Mesenchymal stem cell (in vitro differentiated cells and primary cell): ENCODE measurements around the gene SCIN.

Experiments used
- DNase-seq: peaks from one replicate; pipeline ENCODE4 v3.0.0-alpha.2; 2013
- H2AFZ ChIP-seq: one replicate; pipeline ENCODE4 v1.6.1; 2013; ENCODE audit warnings: low read depth, mild to moderate bottlenecking, control low read depth, inconsistent platforms, low read length, moderate library complexity
- H2AK5ac ChIP-seq: 2 replicates; pipeline ENCODE4 v1.6.1; 2013; ENCODE audit warnings: low read length, moderate library complexity, mild to moderate bottlenecking, inconsistent platforms; ENCODE audit not compliant: severe bottlenecking
- H2BK120ac ChIP-seq: one replicate; pipeline ENCODE4 v1.6.1; 2013; ENCODE audit warnings: low read depth, mild to moderate bottlenecking, inconsistent platforms, low read length, moderate library complexity
- H2BK12ac ChIP-seq, 2 experiments: one replicate each; pipeline ENCODE4 v1.6.1; 2013; ENCODE audit warnings: inconsistent platforms in 2 of 2, low read length in 2 of 2, mild to moderate bottlenecking in 2 of 2, moderate library complexity in 2 of 2, control low read depth in 1 of 2
- H2BK15ac ChIP-seq: one replicate; pipeline ENCODE4 v1.6.1; 2013; ENCODE audit warnings: mild to moderate bottlenecking, low read depth, inconsistent platforms; ENCODE audit not compliant: poor library complexity, severe bottlenecking
- H2BK5ac ChIP-seq: 2 replicates; pipeline ENCODE4 v1.6.1; 2013; ENCODE audit warnings: low read depth, mild to moderate bottlenecking, low read length, control low read depth, inconsistent platforms; ENCODE audit not compliant: poor library complexity, severe bottlenecking
- H3K14ac ChIP-seq, 2 experiments: one replicate each; pipeline ENCODE4 v1.6.1; 2013; ENCODE audit warnings: inconsistent platforms in 2 of 2, low read length in 2 of 2, control low read depth in 1 of 2, mild to moderate bottlenecking in 1 of 2, moderate library complexity in 1 of 2
- H3K18ac ChIP-seq, 2 experiments: one replicate each; pipeline ENCODE4 v1.6.1; 2013; ENCODE audit warnings: inconsistent platforms in 2 of 2, low read length in 2 of 2, control low read depth in 1 of 2, low read depth in 1 of 2, mild to moderate bottlenecking in 1 of 2
- H3K23ac ChIP-seq, 2 experiments: one replicate each; pipeline ENCODE4 v1.6.1; 2013; ENCODE audit warnings: inconsistent platforms in 2 of 2, low read length in 2 of 2, mild to moderate bottlenecking in 2 of 2, moderate library complexity in 2 of 2, control low read depth in 1 of 2
- H3K27ac ChIP-seq: 2 replicates; pipeline ENCODE4 v1.5.1; 2013; ENCODE audit warnings: mild to moderate bottlenecking, moderate library complexity, low read length, control low read depth, inconsistent platforms; ENCODE audit not compliant: poor library complexity, severe bottlenecking
- H3K27me3 ChIP-seq, 2 experiments: 2 replicates each; pipeline versions ENCODE4 v1.6.1 to v1.7.0; 2013; ENCODE audit warnings: low read length in 2 of 2, mild to moderate bottlenecking in 2 of 2, moderate library complexity in 2 of 2, control low read depth in 1 of 2, inconsistent platforms in 1 of 2; ENCODE audit not compliant: control insufficient read depth in 1 of 2, insufficient read depth in 1 of 2
- H3K36me3 ChIP-seq, 2 experiments: 2 replicates each; pipeline versions ENCODE4 v1.6.1 to v1.7.0; 2013; ENCODE audit warnings: low read length in 2 of 2, control low read depth in 1 of 2, inconsistent platforms in 1 of 2, low read depth in 1 of 2, mild to moderate bottlenecking in 1 of 2; ENCODE audit not compliant: insufficient read depth in 2 of 2, control insufficient read depth in 1 of 2
- H3K4ac ChIP-seq, 2 experiments: one replicate each; pipeline ENCODE4 v1.6.1; 2013; ENCODE audit warnings: inconsistent platforms in 2 of 2, low read length in 2 of 2, mild to moderate bottlenecking in 2 of 2, moderate library complexity in 2 of 2, control low read depth in 1 of 2, low read depth in 1 of 2
- H3K4me1 ChIP-seq: 2 replicates; pipeline ENCODE4 v1.6.1; 2013; ENCODE audit warnings: low read depth, low read length, control low read depth; ENCODE audit not compliant: control insufficient read depth, insufficient read depth
- H3K4me2 ChIP-seq: 2 replicates; pipeline ENCODE4 v1.6.1; 2013; ENCODE audit warnings: low read length, mild to moderate bottlenecking, inconsistent platforms; ENCODE audit not compliant: poor library complexity, severe bottlenecking
- H3K4me3 ChIP-seq, 2 experiments: 2 replicates each; pipeline versions ENCODE4 v1.5.1 to v1.7.0; 2013; ENCODE audit warnings: low read length in 2 of 2, mild to moderate bottlenecking in 2 of 2, control low read depth in 1 of 2, low read depth in 1 of 2; ENCODE audit not compliant: insufficient read depth in 1 of 2
- H3K79me1 ChIP-seq: replicated peaks from 2 replicates; pipeline ENCODE4 v1.6.1; 2013; ENCODE audit warnings: mild to moderate bottlenecking, control low read depth, low read length, inconsistent platforms; ENCODE audit not compliant: poor library complexity, severe bottlenecking
- H3K9ac ChIP-seq: 2 replicates; pipeline ENCODE4 v1.7.0; 2013; ENCODE audit warnings: mild to moderate bottlenecking, low read length, moderate library complexity
- H3K9me3 ChIP-seq: 2 replicates; pipeline ENCODE4 v1.7.0; 2013; ENCODE audit warnings: mild to moderate bottlenecking, low read length; ENCODE audit not compliant: control insufficient read depth
- H4K8ac ChIP-seq: one replicate; pipeline ENCODE4 v1.6.1; 2013; ENCODE audit warnings: inconsistent platforms, mild to moderate bottlenecking, low read length, moderate library complexity
- H4K91ac ChIP-seq: one replicate; pipeline ENCODE4 v1.6.1; 2013; ENCODE audit warnings: mild to moderate bottlenecking, low read length, inconsistent platforms
- WGBS: methylation state at CpG from one replicate; pipeline ENCODE4 v1.1.7; 2013; ENCODE audit warnings: mixed read lengths; 5-methylcytosine and 5-hydroxymethylcytosine counted together

Gene SCIN

GRCh38 chr7:12565873-12566272, 4.6 kb upstream of the SCIN start:
- DNase-seq = no peak
- no peak overlapping the region for H4K8ac ChIP-seq
- WGBS = over 99% methylated on average over 2 of the region's 2 CpGs
- H3K79me1 ChIP-seq = no peaks in the 10 kb centered on the region
- H3K14ac ChIP-seq = no peak overlapping the region
- no peak overlapping the region for H2BK15ac ChIP-seq
- no peak overlapping the region for H2BK120ac ChIP-seq
- H4K91ac ChIP-seq = no peak overlapping the region
- no peak overlapping the region for H2BK12ac ChIP-seq
- H3K23ac ChIP-seq = no peak overlapping the region
- H3K27me3 ChIP-seq = peaks cover 1 to 22% of the 10 kb centered on the region in 2 experiments
- H3K27ac ChIP-seq = no peak overlapping the region
- no peaks in the 10 kb centered on the region for H3K9me3 ChIP-seq
- no peak overlapping the region for H2AFZ ChIP-seq
- H2AK5ac ChIP-seq = no peak overlapping the region
- peaks cover 6% of the 10 kb centered on the region for H3K4me1 ChIP-seq
- no peak overlapping the region for H3K9ac ChIP-seq
- H3K4ac ChIP-seq = no peak overlapping the region
- H3K18ac ChIP-seq = no peak overlapping the region
- H2BK5ac ChIP-seq = no peak overlapping the region
- no peak overlapping the region for H3K4me3 ChIP-seq
- no peak overlapping the region for H3K4me2 ChIP-seq
- no peaks in the 10 kb centered on the region for H3K36me3 ChIP-seq

DNA sequence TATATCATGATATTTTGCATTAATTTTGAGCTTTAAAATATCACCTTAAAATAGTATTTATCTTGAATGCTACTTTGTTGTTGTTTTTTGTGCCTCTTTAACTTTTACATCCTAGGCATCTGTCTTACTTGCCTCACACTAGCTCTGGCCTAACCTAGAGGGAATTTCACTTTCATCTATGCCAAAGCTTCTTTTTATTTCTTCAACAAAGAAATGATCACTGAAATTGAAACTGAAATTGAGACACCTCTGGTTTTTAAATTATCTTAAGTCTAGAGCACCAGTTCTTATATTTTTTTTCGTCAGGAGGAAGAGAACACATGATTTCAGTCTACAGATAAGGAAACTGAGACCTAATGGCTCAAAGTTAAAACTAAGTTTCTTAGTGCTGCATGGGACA, 3.5 kb upstream of the SCIN start:
- Histone ChIP-seq H3K14ac (no peak overlapping the region), H4K91ac (no peak overlapping the region), H4K8ac (no peak overlapping the region), H3K4me2 (no peak overlapping the region), H2BK5ac (no peak overlapping the region), H3K4ac (no peak overlapping the region), H3K23ac (no peak overlapping the region), H2BK12ac (no peak overlapping the region), H3K4me1 (peaks cover 9% of the 10 kb centered on the region), H2AK5ac (no peak overlapping the region), H3K36me3 (no peaks in the 10 kb centered on the region), H2BK15ac (no peak overlapping the region), H3K4me3 (no peak overlapping the region), H3K27ac (no peak overlapping the region), H3K9me3 (no peaks in the 10 kb centered on the region), H3K27me3 (peaks cover 6 to 28% of the 10 kb centered on the region in 2 experiments), H3K18ac (no peak overlapping the region), H2AFZ (no peak overlapping the region), H3K9ac (no peak overlapping the region), H3K79me1 (no peaks in the 10 kb centered on the region), H2BK120ac (no peak overlapping the region)
- no peak for DNase-seq
- WGBS = no CpG with 5 or more reads among the region's 1 CpG

DNA sequence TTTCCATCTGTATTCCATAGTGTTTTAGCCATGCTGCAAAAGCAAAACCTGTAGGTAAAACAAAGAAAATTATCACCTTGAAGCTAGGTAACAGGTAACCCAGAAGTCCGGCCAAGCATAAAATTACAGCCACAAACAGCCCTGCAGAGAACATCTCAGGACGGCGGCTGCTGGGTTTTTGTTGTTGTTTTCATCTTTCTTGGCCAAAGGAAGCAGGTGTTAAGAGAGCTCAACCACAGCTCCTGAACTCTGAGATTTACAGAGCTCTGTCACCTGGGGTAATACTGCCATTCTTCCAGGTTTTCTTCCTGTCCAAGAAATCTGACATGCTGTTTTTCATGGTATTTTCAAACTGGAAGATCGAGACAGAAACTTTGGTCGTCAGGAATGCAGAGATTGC, 847 bp upstream of the SCIN start:
- Histone ChIP-seq H3K9me3 (no peaks in the 10 kb centered on the region), H3K4me1 (peaks cover 9% of the 10 kb centered on the region), H3K27me3 (peaks cover 6 to 28% of the 10 kb centered on the region in 2 experiments), H3K9ac (no peak overlapping the region), H4K91ac (no peak overlapping the region), H3K23ac (no peak overlapping the region), H2BK12ac (no peak overlapping the region), H3K79me1 (no peaks in the 10 kb centered on the region), H3K14ac (no peak overlapping the region), H3K4me2 (no peak overlapping the region), H3K27ac (no peak overlapping the region), H2BK120ac (no peak overlapping the region), H3K4ac (no peak overlapping the region), H4K8ac (no peak overlapping the region), H2AK5ac (no peak overlapping the region), H3K36me3 (no peaks in the 10 kb centered on the region), H3K18ac (no peak overlapping the region), H2AFZ (no peak overlapping the region), H3K4me3 (no peak overlapping the region), H2BK5ac (no peak overlapping the region), H2BK15ac (no peak overlapping the region)
- DNase-seq = no peak
- 46% methylated on average over 5 of the region's 5 CpGs for WGBS

DNA sequence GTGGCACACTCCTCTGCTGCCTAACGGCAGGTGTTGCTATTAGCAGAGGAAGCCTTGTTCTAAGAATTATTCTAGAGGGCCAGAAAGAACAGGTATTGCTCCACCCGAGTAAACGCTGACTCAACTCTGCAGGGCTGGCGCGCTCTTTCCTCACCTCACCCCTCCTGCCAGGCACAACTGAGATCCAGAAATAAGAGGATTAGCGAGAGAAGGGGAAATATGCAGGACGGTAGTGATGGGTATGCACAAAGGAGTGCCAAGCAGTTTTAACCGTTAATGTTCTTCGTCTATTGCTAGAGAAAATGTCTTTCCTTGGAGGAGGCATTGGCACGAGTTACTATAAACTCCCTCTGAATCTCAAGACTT, 369 bp upstream of the SCIN start:
- peak; percentile 17 for DNase-seq
- Histone ChIP-seq H2BK15ac (no peak overlapping the region), H3K23ac (peak overlapping the region in 1 of 2 experiments; percentile 79), H4K91ac (no peak overlapping the region), H3K18ac (no peak overlapping the region), H2BK120ac (no peak overlapping the region), H3K4me1 (peaks cover 9% of the 10 kb centered on the region), H2BK5ac (no peak overlapping the region), H3K9ac (peak overlapping the region; percentile 57), H2BK12ac (no peak overlapping the region), H2AK5ac (no peak overlapping the region), H3K27ac (no peak overlapping the region), H3K9me3 (no peaks in the 10 kb centered on the region), H3K4me2 (peak overlapping the region; percentile 80), H3K14ac (no peak overlapping the region), H3K4ac (no peak overlapping the region), H3K79me1 (no peaks in the 10 kb centered on the region), H3K36me3 (no peaks in the 10 kb centered on the region), H4K8ac (no peak overlapping the region), H3K4me3 (peak overlapping the region; percentile 54 to 81), H2AFZ (peak overlapping the region; percentile 79), H3K27me3 (peaks cover 6 to 28% of the 10 kb centered on the region in 2 experiments)
- WGBS = 18% methylated on average over 9 of the region's 10 CpGs
